ENCODE measurements around the gene ACADVL. TPM values are rescaled to one million over a fixed set of nuclear protein-coding genes. Genes with fewer than 3 reads are reported as not detected.
"Not testable (repeated sequence)": the region's sequence is repeated elsewhere in the genome, so short reads cannot be mapped to it uniquely, and the experiment has no call there.

Gene ACADVL
- total and polyA plus RNA-seq, 2 donors (not counting 1 experiment from before 2014, with no cell fraction given): 640 to 696 TPM

DNA sequence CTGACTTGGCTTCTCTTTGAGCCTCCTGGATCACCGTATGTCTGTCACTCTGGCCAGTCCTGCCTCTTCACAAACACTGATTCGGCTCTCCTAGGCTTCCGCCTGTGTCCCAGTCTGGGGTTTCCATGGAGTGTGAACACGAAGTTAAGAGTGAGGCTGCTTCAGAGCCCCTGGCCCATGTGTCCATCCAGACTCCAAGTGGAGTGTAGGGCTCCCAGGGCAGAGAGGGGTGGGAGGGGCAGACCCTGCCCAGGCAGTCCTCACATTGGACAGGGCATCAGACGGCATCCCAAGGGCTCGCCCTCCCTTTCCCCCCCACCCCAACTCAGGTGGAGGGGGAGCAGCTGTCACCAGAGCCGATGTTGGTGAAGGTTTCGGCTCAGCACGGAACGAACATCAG is 24.1 kb downstream of the ACADVL start:
- H3K27me3 Mint-ChIP-seq; ATAC-seq (ENCODE audit: low read depth); H3K4me2 ChIP-seq (replicated peaks; ENCODE audit: low read depth, low read length, poor library complexity, severe bottlenecking); H3K9me3 Mint-ChIP-seq (ENCODE audit: insufficient read depth); H3K9me3 ChIP-seq (ENCODE audit: control extremely low read depth in 1 of 3, control insufficient read depth in 2 of 3, insufficient read depth in 1 of 3, low read length in 2 of 3); H2AFZ ChIP-seq (ENCODE audit: insufficient read depth, low read depth, low read length, poor library complexity, severe bottlenecking); H3K4me3 ChIP-seq (ENCODE audit: control extremely low read depth in 1 of 5, extremely low read depth in 1 of 5, insufficient read depth in 1 of 5, low read depth in 2 of 5, low read length in 4 of 5); intact Hi-C loops (cut with micrococcal nuclease); H3K27me3 ChIP-seq (replicated peaks in 1 of 4; ENCODE audit: control extremely low read depth in 1 of 4, control insufficient read depth in 3 of 4, insufficient read depth in 4 of 4, low read length in 3 of 4); H3K9ac ChIP-seq (ENCODE audit: low read length); DNase-seq: not testable (repeated sequence)
- Mint-ChIP-seq H3K4me3 (peak overlapping the region; percentile 52), H3K27ac (peak overlapping the region; percentile 77), H3K4me1 (peaks cover 40% of the 10 kb centered on the region)
- WGBS (ENCODE audit: insufficient coverage): 88% methylated on average over 6 of the region's 10 CpGs
- Histone ChIP-seq H3K79me2 (ENCODE audit: control insufficient read depth, insufficient read depth, low read length) (peaks cover 50% of the 10 kb centered on the region), H4K20me1 (ENCODE audit: control insufficient read depth, insufficient read depth, low read length, poor library complexity, severe bottlenecking) (peaks cover 21% of the 10 kb centered on the region), H3K36me3 (replicated peaks in 1 of 2; ENCODE audit: control extremely low read depth in 1 of 2, control insufficient read depth in 1 of 2, extremely low read depth in 1 of 2, insufficient read depth in 2 of 2, low read length in 1 of 2) (peaks cover 8 to 37% of the 10 kb centered on the region in 2 experiments), H3K4me1 (ENCODE audit: control insufficient read depth in 2 of 2, insufficient read depth in 2 of 2, low read length in 2 of 2) (peaks cover 27 to 30% of the 10 kb centered on the region in 2 donors), H3K27ac (ENCODE audit: low read length in 2 of 2) (peak overlapping the region in 1 of 2 donors; percentile 97)
- POLR2A ChIA-PET: interaction anchor here (0.7 to 13.1 kb wide), 3 partner anchors 8 to 220 kb away, joined by 6 to 157 read pairs (median 14); partner anchors contain the start of genes ACADVL, CTDNEP1, DLG4 and ELP5
- CTCF ChIA-PET: interaction anchor here (1.4 kb wide), 1 partner anchor 23 kb away, joined by 4 read pairs; no protein-coding TSS in a partner anchor

- intact Hi-C loops (cut with micrococcal nuclease): no loop called here
- Histone ChIP-seq H3K79me2 (ENCODE audit: control insufficient read depth, insufficient read depth, low read length) (peaks cover 60% of the 10 kb centered on the region), H3K27ac (ENCODE audit: low read length in 2 of 2) (no peak overlapping the region), H2AFZ (ENCODE audit: insufficient read depth, low read depth, low read length, poor library complexity, severe bottlenecking) (no peak overlapping the region), H4K20me1 (ENCODE audit: control insufficient read depth, insufficient read depth, low read length, poor library complexity, severe bottlenecking) (peaks cover 18% of the 10 kb centered on the region), H3K9ac (ENCODE audit: low read length) (no peak overlapping the region), H3K36me3 (replicated peaks in 1 of 2; ENCODE audit: control extremely low read depth in 1 of 2, control insufficient read depth in 1 of 2, extremely low read depth in 1 of 2, insufficient read depth in 2 of 2, low read length in 1 of 2) (peaks cover 8 to 26% of the 10 kb centered on the region in 2 experiments), H3K27me3 (replicated peaks in 1 of 4; ENCODE audit: control extremely low read depth in 1 of 4, control insufficient read depth in 3 of 4, insufficient read depth in 4 of 4, low read length in 3 of 4) (no peaks in the 10 kb centered on the region), H3K4me1 (ENCODE audit: control insufficient read depth in 2 of 2, insufficient read depth in 2 of 2, low read length in 2 of 2) (peaks cover 26 to 30% of the 10 kb centered on the region in 2 donors), H3K4me2 (replicated peaks; ENCODE audit: low read depth, low read length, poor library complexity, severe bottlenecking) (no peak overlapping the region), H3K9me3 (ENCODE audit: control extremely low read depth in 1 of 3, control insufficient read depth in 2 of 3, insufficient read depth in 1 of 3, low read length in 2 of 3) (no peaks in the 10 kb centered on the region), H3K4me3 (ENCODE audit: control extremely low read depth in 1 of 5, extremely low read depth in 1 of 5, insufficient read depth in 1 of 5, low read depth in 2 of 5, low read length in 4 of 5) (no peak overlapping the region)
- Mint-ChIP-seq H3K9me3 (ENCODE audit: insufficient read depth) (no peaks in the 10 kb centered on the region), H3K4me3 (no peak overlapping the region), H3K4me1 (peaks cover 39% of the 10 kb centered on the region), H3K27me3 (no peaks in the 10 kb centered on the region), H3K27ac (no peak overlapping the region)
- TF ChIP-seq CTCF (IDR thresholded peaks at IDR 0.05) (no peak), EZH2 (IDR thresholded peaks at IDR 0.05; ENCODE audit: borderline replicate concordance, insufficient read depth, low read depth, low read length, poor library complexity, severe bottlenecking) (no peak)
- ATAC-seq (ENCODE audit: low read depth): no peak
- POLR2A ChIA-PET: no interaction called here
- CTCF ChIA-PET: no interaction called here
- no peak for DNase-seq
- 100% methylated on average over 1 of the region's 5 CpGs for WGBS (ENCODE audit: insufficient coverage)
These were observed 27.0 kb downstream of the ACADVL start for GRCh38 chr17:7246779-7247178.

Measured in B cell (primary cell).